GM21825 (cell line): ENCODE data around the gene KCNMA1.

Experiments used
- ATAC-seq: cut with Tn5 transposase; IDR thresholded peaks from one replicate; pipeline ENCODE4 v1.9.1; 2021; ENCODE audit warnings: mild to moderate bottlenecking, moderate library complexity; ENCODE audit not compliant: unreplicated experiment

KCNMA1 gene

DNA sequence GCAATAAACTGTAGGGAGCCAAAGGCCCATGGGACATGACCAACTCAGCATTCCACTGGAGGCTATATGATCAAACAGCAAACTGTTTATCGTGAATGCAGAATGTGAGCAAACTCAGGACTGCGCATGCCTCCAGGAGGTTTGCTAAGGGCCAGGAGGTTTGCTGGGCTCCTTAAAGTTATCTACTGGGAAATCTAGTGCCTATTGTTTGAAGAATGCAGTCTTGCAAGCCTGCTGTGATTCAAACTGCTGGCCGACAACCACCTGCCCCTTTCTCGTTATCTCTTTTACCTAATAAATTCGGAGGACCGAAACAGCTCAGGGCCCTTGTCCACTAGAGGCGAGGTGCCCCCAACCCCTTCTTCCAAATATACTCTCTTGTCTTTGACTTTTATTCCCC, 404.1 kb downstream of the KCNMA1 start:
- no peak for ATAC-seq

GRCh38 chr10:77231884-77232610, 405.6 kb downstream of the KCNMA1 start:
- no peak for ATAC-seq

DNA sequence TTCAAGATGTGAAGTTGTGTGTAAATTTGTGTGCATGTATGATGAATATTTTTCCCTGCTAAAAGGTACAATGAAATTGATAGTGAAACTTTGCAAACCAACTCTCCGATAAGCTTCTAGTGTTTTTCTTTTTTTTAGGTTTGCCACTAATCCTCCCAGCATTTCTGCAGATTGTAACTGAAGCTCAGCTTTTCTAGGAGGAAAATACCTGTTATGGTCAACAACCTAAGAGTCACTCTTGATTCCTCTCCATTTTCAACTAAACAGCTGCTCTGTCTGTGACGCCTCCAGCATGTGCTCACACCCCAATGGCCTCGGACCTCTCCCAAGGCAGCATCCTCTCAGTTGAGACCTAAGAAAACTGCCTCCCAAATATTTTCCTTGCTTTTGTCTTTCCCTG, 406.2 kb downstream of the KCNMA1 start:
- no peak for ATAC-seq

- ATAC-seq: no peak
Observed at GRCh38 chr10:77230194-77230593, 407.4 kb downstream of the KCNMA1 start.

- no peak for ATAC-seq
Observed at GRCh38 chr10:77229704-77230103, 407.9 kb downstream of the KCNMA1 start.

- ATAC-seq: no peak
Observed at GRCh38 chr10:77228559-77228958, 409.0 kb downstream of the KCNMA1 start.

GRCh38 chr10:77226853-77227565, 410.6 kb downstream of the KCNMA1 start:
- ATAC-seq: no peak

GRCh38 chr10:77226452-77226851, 411.2 kb downstream of the KCNMA1 start:
- ATAC-seq: no peak

DNA sequence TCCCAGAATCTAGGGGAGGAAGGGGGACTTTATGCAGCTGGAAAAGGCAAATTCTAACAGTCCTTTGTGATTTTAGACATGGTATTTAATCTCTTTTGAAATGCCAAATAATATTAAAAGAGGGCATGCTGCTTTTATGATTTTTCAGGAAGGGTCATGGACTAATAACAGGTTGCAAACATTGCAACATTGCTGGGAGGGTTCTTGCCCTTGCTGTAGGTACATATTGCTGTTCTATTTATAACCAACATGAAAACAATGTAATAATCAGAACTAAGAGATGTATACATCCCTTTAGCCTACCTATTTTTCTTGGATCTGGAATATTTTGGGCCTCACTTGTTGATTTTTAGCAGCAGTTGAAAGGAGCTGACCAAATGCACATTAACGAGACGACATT, 411.6 kb downstream of the KCNMA1 start:
- no peak for ATAC-seq

DNA sequence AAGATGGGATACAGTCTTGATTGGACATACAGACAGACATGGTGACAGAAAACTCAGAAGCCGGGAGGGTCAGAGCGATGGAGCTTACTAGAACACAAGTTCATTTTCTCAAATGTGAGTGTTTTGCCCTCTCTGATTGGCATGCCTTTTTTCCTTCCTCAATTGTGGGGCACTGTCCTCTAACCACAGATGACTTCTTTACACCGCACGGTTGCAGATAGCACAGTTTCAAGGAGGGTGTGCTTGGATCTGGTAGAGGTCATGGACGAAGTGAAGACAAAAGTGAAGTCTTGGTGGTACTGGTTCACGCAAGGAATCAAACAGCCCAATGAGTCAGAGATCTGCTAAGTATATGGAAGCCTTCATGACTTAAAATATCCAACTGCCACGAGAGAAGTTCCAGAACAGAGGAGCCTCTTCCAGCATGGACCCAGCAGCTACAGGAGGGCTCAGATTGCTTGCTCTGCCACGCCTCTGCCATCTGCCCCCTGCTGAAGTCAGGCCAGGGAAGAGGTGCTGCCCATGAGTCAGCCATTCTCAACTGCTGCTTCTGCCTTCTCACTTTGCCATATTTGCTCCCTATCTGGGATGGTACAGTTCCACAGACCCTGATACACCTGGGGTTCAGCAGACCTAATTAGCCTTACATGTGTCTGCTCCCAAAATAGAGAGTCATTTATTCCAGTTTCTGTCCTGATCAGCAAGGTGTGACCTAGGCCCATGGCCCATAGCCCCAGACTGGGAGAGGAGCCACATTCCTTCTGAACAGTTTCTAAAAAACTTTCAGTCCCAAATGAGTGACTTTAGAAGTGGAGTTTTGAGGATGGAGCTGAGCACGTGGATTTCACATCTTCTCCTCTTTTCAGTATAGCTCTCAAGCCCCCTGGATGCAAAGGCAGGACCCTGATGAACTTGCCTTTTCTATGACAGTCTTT, 413.8 kb downstream of the KCNMA1 start:
- no peak for ATAC-seq

- no peak for ATAC-seq
Observed at GRCh38 chr10:77220150-77220549, 417.5 kb downstream of the KCNMA1 start.

DNA sequence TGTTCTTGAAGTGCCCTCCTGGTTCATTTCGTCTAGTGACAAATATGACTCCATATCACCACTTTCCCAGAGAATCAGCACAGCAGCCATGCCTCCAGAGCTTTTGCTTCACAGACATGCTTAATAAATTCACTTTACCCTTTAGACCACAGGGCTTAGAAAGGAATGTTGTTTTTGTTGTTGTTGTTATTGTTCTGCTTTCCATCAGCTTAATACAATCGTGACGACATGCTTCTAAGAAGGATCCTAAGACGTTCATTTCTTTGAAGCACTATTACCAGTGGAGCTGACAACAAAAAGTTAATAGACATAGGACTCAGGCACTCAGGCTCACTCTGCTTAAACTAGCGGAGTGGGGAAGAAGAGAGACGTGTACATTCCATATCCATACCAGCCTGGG, 418.6 kb downstream of the KCNMA1 start:
- ATAC-seq: no peak

GRCh38 chr10:77214799-77215198, 422.8 kb downstream of the KCNMA1 start:
- ATAC-seq: no peak

DNA sequence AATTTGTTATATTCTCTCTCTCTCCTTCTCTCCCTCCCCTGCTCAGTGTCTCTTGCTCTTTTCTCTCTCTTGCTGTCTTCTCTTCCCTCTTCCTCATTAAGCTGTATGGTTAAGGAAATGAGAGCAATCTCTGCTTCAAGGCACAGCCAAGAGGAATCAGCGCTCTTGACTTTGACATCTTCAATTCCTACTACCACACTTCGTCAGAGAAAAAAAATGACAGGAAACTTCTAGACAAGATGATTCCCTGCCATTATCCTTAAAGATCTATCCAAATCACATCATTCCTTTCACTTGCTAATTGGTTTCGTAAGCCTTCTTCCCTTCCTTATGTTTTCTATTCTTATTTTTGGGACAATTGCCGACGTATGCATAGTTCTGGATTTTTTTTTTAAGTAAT, 425.0 kb downstream of the KCNMA1 start:
- ATAC-seq: no peak

DNA sequence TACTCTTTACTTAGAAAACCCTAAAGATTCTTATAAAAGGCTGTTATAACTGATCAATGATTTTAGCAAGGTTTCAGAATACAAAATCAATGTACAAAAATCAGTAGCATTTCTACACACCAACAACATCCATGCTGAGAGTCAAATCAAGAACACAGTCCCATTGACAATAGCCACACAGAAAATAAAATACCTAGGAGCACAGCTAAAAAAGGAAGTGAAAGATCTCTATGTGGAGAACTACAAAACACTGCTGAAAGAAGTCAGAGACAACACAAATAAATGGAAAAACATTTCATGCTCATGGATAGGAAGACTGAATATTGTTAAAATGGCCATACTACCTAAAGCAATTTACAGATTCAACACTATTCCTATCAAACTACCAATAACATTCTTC, 427.0 kb downstream of the KCNMA1 start:
- no peak for ATAC-seq

GRCh38 chr10:77208684-77209256, 428.8 kb downstream of the KCNMA1 start:
- ATAC-seq: no peak

GRCh38 chr10:77207828-77208185, 429.8 kb downstream of the KCNMA1 start:
- ATAC-seq: no peak

DNA sequence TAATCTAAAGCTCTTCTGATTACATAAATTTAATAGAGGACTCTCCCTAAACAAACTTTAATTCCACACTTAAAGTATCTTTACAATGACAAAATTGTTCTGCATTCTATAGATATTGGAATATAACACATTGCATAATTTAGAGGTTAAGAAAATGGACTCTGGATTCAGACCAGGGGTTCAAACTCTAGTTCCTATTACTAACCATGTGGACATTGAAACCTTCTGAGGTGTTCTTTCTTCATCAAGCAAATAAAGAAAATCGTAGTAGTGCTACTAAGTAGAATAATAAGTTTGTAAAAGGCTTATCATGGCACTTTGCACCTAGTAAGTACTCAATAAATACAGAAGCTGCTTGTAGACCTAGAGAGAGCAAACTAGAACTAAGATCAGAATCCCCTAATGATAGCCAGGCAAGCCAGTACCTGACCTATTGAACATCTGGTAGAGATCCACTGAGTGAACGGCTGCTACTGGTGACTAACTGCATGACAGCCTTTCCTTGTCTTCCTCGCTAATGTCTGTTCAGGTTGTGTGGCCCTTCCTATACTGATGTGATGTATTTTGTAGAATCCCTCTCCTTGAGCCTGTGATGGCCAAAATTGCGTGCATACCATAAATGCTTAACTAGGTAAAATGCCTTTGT, 430.3 kb downstream of the KCNMA1 start:
- no peak for ATAC-seq

DNA sequence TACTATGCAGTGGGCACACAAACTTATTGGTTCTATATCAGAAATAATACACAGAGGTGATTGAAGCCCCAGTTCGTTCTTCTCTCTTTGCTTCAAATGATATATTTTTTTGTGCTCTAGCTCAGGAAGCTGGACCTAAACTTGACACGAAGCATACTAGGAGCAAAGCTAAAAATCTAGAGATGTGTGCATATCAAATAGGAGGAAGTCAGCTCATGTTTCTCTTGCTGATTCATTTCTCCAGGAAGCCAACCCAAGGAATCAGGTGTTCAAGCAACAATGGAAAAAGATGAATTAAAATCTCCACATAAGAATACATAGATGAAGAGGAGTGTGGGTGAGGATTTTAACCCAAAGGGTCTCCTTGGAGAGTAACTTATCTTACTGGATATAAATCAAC, 432.5 kb downstream of the KCNMA1 start:
- no peak for ATAC-seq

DNA sequence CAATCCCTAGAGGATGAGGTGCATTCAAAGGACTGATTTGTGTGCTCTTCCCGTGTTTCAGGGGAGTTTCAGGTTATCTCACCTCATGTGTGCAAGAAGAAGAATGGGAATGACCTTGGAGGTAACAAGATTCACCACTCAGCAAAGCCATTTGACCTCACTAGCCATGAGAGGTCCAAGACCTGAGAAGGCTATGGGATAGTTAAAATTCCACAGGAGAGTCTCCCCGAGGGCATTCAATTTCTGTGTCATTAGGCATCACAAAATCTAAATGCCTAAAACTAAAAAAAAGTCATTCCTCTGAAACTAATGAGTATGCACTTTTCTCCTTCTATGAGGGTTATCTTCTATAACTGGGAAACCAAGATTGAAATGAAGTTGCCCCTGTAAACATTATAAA, 433.4 kb downstream of the KCNMA1 start:
- no peak for ATAC-seq

DNA sequence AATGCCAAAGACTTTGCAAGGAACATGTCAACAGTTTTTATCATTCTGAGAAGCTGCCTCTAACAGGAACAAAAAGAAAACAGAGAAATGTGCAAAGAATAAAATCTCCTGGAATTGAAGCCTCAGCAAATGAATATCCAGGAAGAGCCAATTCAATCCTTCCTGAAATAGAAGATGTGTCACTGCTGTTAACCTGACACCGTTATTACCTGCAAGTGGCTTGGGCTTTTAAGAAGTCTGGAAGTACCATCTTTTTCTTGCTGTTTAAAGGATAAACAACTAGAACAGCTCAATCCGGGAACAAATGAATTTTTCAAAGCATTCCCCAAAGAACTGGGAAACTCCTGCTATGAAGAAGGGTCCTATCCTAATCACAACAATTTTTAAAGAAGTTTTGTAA, 434.8 kb downstream of the KCNMA1 start:
- no peak for ATAC-seq
